Hepatic stellate cell (primary cell): Measurements from ENCODE around the gene PRKCQ.
"Not testable (repeated sequence)": the region's sequence is repeated elsewhere in the genome, so short reads cannot be mapped to it uniquely, and the experiment has no call there.

Experiments used
- DNase-seq: peaks from one replicate; pipeline ENCODE4 v3.0.0; 2011; ENCODE audit warnings: low spot score

PRKCQ gene

DNA sequence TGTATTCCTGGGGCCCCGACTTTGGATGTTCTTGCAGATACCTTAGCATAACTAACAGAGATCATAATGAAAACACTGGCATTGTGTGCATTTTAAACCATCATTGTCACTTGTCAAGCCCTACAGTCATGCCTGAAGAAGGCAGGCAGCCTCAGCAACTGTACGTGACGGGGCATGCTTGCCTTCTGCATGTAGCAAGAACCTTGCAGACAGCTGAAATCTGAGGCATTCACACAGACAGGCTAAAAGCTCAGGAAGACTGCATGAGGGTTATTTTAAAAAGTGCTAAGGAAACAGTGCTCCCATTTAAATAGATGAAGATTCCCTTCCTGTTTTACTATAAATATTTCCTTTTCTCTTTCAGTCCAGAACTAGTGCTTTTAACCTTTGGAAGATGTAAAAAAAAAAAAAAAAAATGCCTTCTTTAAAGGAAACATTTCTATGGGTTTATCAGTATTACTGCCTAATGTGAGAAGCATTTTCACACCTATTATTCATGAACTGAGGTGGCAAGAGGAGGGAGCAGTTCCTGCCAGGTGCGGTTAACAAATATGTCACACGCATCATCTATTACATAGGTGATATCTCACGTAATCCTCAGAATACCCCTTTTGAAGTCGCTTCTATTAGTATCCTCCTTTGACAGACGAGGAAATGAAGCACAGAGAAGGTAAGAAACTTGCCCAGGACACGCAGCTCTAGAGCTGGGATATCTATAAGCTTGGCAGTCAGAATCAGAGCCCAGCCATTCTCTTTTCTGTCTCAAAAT is 88.1 kb downstream of the PRKCQ start:
- DNase-seq = no peak

DNA sequence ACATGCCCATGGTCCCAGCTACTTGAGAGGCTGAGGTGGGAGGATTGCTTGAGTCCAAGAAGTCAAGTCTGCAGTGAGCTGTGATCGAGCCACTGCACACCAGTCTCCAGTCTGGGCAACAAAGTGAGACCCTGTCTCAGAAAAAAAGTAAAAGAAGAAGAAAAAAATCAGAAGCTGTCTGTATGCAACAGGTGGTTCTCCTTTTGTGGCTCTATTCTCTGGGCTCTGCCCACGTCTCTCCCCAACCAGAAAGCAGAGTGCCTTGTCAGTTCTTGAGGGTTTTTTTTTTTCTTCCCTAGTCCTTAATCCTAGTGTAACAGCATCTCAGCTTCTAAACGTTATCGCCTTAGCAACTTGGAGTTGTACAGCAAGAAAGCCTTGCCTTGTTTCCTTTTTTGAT is 89.5 kb downstream of the PRKCQ start:
- DNase-seq = no peak

DNA sequence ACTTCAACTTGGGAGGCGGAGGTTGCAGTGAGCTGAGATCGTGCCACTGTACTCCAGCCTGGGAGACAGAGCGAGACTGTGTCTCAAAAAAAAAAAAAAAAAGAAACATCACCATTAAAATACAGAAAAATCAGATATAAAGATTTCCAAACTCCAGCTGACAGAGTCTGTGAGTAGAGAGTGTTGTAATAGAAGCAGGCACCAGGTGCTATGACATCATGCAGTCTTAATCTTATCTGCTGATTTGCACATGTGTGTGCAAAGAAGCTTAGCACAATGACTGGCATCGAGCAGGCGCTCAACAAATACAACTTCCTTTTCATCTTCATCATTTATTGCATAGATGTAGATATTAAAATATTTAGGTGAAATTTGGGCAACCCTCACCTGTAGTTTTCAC is 92.2 kb downstream of the PRKCQ start:
- DNase-seq = no peak

DNA sequence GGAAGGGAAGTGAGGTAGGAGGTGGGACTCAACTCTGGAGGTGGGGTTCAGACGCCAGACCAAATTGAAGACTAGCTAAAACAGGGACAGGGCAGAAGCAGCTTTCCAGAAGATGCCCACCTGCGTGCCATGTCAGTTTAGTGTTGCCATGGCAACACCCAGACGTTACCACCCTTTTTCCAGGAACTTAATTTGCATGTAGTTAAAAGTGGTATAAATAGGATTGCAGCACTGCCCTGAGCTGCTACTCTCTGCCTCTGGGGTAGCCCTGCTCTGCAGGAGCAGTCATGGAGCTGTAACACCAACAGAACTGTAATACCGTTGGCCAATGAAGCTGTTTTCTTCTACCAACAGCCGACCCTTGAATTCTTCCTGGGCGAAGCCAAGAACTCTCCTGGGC is 93.8 kb downstream of the PRKCQ start:
- DNase-seq = no peak

DNA sequence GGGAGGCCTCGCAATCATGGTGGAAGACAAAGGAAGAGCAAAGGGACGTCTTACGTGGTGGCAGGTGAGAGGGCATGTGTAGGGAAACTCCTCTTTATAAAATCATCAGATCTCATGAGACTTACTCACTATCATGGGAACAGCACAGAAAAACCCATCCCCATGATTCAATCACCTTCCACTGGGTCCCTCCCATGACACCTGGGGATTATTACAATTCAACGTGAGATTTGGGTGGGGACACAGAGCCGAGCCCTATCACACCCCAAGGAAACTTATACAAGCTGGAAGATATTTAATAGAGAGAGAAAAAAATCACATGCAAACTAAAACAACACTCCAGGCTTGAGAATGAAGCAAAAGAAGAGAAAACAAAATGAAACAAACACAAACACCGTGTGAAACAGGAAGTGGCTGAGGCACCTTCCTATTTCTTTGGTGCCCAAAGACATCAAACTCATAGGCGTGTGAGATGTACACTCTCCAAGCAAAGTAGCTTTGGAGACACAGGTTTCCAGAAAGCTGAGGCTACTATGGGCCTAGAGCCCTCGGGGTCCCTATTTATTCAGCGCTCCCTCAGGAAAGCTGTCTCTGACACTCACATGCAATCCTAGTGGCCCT is 97.2 kb downstream of the PRKCQ start:
- no peak for DNase-seq

DNA sequence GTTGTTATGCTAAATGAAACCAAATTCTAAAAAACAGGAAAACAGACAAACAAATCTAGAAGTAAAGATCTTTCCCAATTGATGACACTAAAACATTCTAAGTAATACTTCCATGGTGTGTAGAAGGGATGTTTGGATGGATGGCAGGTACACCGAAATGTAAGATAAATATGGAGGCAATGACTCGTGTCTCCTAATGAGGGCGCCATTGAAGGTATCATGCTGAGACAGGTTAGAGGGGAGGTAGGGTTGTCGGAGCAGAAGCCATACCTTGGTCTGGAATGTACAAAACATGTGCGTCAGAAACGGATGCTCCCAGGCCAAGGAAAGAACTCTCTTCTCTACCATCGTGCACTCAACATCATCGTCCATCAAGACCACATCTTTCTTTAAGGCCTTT is 101.4 kb downstream of the PRKCQ start:
- DNase-seq = no peak

DNA sequence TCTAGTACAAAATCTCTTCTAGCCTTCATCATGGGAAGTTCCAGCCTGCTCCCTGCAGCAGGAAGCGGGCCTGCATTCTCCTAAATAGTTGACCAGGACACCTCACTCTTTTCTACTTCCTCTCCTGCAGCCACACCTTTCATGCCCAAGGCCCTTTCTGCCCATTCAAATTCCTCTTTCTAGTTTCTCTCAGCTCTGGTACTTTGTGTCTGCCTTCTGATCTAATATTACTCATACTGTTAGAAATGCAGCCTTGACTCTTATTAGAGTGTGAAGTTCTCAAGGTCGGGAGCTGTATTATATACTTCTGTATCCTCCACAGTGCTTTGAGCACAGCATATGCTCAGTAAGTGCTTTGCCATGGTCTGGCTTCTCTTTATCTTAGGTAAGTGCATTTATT is 103.1 kb downstream of the PRKCQ start:
- no peak for DNase-seq

DNA sequence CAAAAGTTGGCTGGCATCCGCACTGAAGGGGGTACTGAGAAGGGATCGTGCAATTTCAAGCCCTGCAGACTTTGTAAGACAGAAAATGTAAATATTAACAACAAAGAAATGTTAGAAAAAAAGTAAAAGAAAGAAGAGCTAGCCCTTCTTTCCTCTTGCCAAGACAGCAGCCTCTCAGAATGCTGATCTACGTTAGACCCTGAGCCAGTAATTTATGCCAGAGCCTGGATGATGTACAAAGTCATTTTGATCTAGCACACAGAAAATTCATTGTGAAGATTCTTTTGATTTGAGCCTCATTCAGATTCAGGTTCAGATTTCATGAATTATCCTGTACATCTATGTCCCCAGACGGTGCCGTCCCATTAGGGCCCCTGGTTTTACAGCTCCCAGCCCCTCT is 105.2 kb downstream of the PRKCQ start:
- DNase-seq = no peak

DNA sequence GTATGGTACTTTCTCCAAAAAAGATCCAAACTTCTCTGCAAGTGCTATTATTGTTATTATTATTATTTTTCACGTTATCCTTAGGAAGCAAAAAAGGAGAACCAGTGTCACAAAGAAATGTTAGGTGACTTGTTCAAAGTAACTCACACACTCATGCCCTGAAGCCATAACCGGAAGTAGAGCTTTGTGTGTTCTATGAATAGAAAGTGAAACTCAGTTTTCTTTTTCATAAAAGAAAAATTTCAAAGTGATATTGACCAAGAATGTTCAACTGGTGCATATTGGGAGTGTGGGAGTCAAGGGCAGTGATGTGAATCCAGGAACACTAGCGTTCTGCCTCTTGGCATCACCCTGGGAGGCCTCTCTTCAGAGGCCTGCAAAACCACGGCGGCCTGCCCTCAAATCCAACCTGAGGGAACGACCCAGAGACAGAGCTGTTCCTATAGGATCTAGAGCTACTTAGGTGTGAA is 106.1 kb downstream of the PRKCQ start:
- no peak for DNase-seq

DNA sequence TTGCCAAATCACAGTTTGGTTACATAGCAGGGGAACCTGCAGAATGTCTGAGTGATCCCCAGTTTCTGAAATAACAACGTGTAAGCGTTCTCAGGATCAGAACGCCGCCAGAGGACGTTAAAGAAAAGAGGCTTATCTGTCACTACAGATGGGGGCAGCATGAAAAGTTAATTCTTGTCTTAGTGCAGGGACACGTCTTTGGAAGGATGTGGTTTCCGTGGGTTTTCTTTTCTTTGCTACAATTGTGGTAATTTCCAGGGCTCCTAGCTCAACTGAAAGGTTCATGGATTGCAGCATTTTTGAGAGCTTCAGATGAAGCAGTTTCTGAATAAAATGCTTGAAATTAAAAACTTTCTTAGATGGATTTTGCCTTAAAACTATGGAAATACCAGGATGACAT is 106.6 kb downstream of the PRKCQ start:
- DNase-seq = no peak

DNA sequence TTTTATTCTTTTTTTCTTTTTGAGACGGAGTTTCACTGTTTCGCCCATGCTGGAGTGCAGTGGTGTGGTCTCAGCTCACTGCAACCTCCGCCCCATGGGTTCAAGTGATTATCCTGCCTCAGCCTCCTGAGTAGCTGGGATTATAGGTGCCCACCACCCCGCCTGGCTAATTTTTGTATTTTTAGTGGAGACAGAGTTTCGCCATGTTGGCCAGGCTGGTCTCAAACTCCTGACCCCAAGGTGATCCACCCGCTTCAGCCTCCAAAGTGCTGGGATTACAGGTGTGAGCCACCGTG is 107.4 kb downstream of the PRKCQ start:
- not testable (repeated sequence) for DNase-seq

DNA sequence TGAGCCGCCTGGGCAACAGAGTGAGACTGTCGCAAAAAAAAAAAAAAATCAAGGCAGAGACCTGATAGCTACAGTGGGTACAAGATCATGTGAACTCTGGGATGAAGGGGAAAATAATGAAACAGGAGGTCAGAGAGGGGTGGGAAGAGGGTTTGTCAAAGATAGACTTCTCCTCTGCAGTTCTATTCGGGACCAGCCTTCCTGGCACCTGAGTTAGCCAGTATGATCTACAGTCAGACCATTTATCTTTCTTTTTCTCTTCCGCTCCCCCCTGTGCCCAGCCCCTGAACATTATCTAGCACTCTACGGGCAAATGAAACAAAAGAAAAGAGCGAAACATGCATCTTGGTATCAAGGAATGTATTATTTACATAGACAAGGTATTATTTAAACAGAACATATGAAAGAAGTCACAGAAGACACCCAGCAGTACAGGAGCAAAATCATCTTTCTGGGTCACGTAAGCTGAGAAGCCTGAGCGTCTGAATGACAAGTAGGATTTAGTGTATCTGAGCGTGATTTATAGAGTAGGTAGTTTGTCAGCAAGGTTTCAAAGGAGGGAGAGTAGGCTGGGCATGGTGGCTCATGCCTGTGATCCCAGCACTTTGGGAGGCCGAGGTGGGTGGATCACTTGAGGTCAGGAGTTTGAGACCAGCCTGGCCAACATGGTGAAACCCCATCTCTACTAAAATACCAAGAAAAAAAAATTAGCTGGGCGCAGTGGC is 109.0 kb downstream of the PRKCQ start:
- no peak for DNase-seq

DNA sequence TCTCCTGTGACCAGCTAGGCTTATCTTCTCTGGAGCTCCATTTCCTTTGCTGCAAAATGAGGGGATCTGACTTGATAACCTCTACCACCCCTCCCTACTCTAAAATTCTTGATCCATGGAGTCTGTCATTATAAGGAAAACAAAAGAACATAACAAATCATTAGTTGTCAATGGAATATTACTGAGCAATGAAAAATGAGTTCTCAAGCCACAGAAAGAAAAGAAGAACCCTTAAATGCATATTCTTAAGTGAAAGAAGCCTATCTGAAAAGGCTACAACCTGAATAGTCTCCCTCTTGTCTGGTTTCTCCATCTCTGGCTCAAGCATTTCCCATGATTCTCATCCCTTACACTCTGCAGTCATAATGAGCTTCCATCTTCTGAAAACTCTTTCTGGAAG is 110.4 kb downstream of the PRKCQ start:
- DNase-seq = no peak

DNA sequence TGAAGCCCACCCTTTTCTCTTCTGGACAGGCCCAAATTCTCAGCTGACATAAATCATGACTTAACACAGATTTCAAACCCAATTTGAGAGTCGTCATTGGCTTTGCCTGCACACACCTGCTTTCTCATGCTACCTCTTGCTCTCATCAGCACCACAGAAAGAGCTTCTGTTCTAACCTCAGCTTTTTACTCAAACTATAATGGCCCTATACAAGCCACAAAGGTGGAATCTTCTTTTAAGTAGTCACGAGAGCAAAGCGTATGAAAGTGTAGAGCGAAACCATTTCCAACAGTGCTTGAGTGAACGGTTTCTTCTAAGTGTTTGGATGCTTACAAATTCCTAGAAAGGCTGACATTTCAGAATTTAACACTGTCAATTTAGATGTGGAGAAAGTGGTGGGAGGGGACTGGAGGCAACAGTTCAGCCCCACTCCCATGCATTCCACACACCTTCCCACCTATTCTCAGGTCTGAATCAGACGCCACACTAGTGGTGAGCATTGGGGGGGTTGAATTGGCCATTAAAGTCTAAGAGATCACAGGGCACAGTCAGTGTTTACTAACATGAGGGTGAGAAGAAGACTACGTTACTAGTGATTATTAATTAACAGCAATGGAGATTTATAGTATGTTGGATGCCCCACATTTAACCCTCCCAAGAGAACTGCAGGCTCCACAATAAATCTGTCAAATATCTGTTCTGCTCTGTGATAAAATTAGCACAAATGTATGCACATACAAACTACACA is 114.0 kb downstream of the PRKCQ start:
- DNase-seq = no peak

DNA sequence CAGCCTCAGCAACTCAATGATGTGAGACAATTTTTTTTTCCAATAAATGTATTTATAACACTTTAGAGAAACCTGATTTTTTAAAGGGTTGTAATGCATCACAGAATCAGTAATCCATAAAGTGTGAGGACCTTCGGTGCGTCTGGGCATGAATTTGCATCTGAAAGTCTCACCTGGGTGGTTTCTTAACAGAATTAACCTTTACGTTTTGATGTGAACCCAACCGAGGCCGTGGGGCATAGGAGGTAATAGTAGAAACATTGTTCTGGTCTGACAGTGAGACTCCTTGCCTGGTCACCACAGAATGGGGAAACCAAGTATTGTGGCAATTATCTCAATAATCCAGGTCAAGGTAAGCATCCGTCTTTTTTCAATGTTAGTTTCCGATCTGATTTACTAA is 114.6 kb downstream of the PRKCQ start:
- no peak for DNase-seq

DNA sequence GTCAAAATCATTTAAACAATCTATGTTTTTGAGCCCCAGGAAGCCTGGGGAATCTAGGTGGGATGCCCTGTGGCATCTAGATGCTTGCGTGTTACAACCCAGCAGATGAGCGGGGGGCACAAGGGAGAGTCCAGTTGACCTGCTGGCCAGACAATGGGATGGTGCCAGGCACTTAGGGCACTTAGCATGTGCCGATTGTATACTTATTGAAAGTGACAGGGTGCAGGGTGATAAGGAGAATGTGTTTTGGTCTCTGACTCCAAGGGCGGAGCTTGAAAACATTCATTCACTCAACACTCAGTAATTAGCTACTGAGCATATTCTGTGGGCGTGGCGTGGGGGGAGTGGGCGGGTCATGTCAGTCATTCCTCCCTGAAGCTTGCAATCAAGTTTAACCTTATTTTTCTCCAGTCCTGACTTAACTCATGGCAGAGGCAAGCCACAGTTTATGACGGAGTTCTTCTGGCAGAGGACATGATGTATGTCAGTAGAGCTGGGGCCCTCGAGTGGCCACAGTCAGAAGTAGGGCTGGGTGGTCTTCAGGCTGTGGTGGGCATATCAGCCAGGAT is 115.1 kb downstream of the PRKCQ start:
- DNase-seq = no peak

DNA sequence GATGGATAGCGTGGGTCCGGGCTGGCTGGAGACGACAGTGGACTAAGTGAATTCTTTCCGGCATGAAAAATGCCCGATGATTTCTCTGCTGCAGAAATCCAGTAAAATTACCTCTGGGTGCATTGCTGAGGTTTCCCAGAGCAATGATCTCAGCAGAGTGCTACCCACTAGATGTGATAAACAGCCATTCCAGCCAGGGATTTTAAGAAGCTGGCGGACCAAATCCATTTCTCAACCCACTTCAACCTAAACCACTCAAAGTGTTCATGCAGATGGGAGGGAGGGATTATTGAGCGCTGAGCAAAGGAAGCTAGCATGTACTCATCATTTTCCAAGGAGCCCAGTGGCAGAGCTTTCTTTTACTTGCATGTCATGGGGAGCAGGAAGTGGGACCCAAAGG is 116.7 kb downstream of the PRKCQ start:
- no peak for DNase-seq

DNA sequence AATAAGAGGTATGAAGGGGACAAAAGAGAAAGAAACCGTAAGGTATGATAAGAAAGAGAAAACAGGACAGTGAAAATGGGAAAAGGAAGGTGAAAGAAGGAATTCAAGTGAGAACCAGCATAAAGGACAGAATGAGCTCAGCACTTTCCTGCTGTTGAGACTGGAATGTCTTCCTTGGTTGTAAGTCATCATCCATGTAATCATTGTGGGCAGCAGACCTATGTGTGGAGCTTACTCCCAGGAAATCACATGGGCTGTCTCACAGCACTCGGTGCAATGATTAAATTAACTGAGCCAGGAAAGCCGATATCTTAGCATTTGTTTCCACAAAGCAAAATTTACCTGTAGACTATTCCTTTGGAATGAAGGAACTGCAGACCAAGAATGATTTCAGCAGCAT is 118.1 kb downstream of the PRKCQ start:
- DNase-seq = no peak

DNA sequence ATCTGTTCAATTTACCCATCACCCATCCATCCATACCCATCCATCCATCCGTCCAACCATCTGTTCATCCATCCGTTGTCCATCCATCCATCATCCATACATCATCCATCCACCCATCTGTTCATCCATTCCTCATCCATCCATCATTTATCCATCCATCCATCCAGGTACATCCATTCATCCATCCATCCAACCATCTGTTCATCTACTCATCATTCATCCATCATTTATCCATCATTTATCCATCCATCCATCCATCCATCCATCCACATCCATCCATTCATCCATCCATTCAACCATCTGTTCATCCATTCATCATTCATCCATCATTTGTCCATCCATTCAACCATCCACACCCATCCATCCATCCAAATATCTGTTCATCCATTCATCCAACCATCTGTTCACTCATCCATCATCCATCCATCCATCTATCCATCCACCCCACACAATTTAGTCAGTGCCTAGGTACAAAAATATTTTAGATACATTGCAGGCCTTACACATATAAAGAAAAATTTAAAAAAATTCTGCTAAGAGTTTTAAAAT is 119.1 kb downstream of the PRKCQ start:
- no peak for DNase-seq

DNA sequence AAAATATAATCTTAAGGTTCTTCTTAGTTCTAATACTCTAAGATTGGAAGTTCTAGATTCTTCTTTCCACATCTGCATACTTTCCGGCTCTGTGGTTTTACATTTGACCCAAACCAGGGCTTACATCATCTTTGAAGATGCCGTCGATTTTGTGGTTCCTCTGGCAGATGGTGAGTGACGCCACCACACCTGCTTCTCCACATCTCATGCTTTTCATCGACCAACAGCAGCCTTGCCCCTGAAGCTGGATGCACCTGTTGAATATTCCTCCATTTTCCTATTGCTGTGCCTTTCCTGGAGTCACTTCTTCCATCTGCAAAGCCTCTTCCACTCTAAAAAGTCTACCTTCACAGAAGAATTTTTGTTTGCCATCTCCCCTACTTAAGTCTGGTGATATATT is 121.3 kb downstream of the PRKCQ start:
- DNase-seq = no peak

DNA sequence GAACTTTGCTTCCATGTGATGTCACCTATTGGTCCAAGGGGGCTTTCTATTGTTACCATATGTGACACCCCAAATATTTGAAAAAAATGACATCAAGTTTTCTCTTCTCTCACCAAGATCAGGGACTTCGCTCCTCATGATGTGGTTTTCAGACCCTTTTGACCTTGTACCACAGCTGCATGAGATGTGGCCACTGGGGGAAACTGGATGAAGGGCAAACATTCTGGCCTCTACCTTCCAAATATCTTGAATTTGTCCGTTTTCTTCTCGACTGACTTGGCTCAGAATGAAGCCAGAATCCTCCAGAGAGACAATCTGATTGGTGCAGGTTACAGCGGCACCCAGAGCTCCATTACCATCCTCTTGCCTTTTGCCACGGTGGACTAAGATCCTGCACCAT is 122.7 kb downstream of the PRKCQ start:
- no peak for DNase-seq

DNA sequence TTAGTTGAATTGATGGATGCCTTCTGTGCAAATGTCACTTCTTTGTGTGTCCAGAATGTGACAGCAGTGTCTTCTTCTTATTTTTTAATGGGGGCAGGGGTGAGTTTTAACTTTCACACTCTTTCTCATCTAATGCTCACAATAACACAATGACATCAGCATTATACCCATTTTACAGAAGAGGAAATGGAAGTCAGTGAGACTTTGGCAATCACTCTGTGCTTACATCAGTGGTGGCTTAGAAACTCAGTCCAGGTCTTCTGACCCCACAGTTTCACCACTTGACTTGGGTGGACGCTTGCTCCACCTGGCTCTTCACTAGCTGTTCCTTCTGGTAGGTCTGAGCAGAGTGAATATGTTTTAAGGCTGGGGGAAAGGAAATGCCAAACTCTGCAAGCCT is 124.0 kb downstream of the PRKCQ start:
- DNase-seq = no peak
